SK-N-SH treated with all-trans-retinoic acid at 6 μM for 48 hours (cell line): ENCODE measurements around the gene PTPN11.

Source experiments
- GLIS3 ChIP-seq: fragments of 250-450 bp; sonication (Bioruptor Pico); IDR thresholded peaks from 2 replicates; pipeline ENCODE4 v1.5.0; 2020; ENCODE audit warnings: mild to moderate bottlenecking, moderate library complexity
- RARB ChIP-seq: fragments of 250-450 bp; sonication (Bioruptor Pico); IDR thresholded peaks from 2 replicates; pipeline ENCODE4 v1.8.0; 2021; ENCODE audit warnings: mild to moderate bottlenecking, moderate library complexity
- SNAI2 ChIP-seq: fragments of 250-450 bp; sonication (Bioruptor Pico); IDR thresholded peaks from 2 replicates; pipeline ENCODE4 v1.5.0; 2020; ENCODE audit warnings: mild to moderate bottlenecking, moderate library complexity
- TSHZ2 ChIP-seq: fragments of 250-450 bp; sonication (Bioruptor Pico); IDR thresholded peaks from 2 replicates; pipeline ENCODE4 v1.5.0; 2020; ENCODE audit warnings: mild to moderate bottlenecking, moderate library complexity
- ZFP30 ChIP-seq: fragments of 450-650 bp; formaldehyde crosslinking; IDR thresholded peaks from 2 replicates; pipeline ENCODE4 v1.5.0; 2022; ENCODE audit warnings: mild to moderate bottlenecking, moderate library complexity
- ZNF565 ChIP-seq: fragments of 450-650 bp; formaldehyde crosslinking; conservative IDR thresholded peaks from 2 replicates; pipeline ENCODE4 v1.5.0; 2020; ENCODE audit warnings: low read depth, mild to moderate bottlenecking, moderate library complexity
- ZNF8 ChIP-seq: fragments of 450-650 bp; formaldehyde crosslinking; IDR thresholded peaks from 2 replicates; pipeline ENCODE4 v1.5.0; 2020; ENCODE audit warnings: mild to moderate bottlenecking, moderate library complexity
- TF ChIP-seq, protein P1 (sequence below): fragments of 250-450 bp; sonication (Bioruptor Pico); IDR thresholded peaks from 2 replicates; pipeline ENCODE4 v1.8.0; 2020; ENCODE audit warnings: mild to moderate bottlenecking, moderate library complexity, borderline replicate concordance

GRCh38 chr12:112515868-112516267, 97.1 kb downstream of the PTPN11 start:
- TF ChIP-seq RARB (no peak), ZFP30 (CRISPR knock-in tag) (no peak), ZNF565 (CRISPR knock-in tag) (no peak), GLIS3 (no peak), SNAI2 (no peak), ZNF8 (CRISPR knock-in tag) (no peak), TSHZ2 (CRISPR knock-in tag) (no peak)
- TF ChIP-seq, protein P1, sequence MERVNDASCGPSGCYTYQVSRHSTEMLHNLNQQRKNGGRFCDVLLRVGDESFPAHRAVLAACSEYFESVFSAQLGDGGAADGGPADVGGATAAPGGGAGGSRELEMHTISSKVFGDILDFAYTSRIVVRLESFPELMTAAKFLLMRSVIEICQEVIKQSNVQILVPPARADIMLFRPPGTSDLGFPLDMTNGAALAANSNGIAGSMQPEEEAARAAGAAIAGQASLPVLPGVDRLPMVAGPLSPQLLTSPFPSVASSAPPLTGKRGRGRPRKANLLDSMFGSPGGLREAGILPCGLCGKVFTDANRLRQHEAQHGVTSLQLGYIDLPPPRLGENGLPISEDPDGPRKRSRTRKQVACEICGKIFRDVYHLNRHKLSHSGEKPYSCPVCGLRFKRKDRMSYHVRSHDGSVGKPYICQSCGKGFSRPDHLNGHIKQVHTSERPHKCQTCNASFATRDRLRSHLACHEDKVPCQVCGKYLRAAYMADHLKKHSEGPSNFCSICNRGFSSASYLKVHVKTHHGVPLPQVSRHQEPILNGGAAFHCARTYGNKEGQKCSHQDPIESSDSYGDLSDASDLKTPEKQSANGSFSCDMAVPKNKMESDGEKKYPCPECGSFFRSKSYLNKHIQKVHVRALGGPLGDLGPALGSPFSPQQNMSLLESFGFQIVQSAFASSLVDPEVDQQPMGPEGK, result no peak
